HG03442 (cell line): Measurements from ENCODE around the gene NRGN.
"Not testable (repeated sequence)": the region's sequence is repeated elsewhere in the genome, so short reads cannot be mapped to it uniquely, and the experiment has no call there.

ENCODE experiments used
- ATAC-seq: cut with Tn5 transposase; IDR thresholded peaks from one replicate; pipeline ENCODE4 v1.9.1; 2021; ENCODE audit warnings: mild to moderate bottlenecking, moderate library complexity; ENCODE audit not compliant: unreplicated experiment

NRGN gene

DNA sequence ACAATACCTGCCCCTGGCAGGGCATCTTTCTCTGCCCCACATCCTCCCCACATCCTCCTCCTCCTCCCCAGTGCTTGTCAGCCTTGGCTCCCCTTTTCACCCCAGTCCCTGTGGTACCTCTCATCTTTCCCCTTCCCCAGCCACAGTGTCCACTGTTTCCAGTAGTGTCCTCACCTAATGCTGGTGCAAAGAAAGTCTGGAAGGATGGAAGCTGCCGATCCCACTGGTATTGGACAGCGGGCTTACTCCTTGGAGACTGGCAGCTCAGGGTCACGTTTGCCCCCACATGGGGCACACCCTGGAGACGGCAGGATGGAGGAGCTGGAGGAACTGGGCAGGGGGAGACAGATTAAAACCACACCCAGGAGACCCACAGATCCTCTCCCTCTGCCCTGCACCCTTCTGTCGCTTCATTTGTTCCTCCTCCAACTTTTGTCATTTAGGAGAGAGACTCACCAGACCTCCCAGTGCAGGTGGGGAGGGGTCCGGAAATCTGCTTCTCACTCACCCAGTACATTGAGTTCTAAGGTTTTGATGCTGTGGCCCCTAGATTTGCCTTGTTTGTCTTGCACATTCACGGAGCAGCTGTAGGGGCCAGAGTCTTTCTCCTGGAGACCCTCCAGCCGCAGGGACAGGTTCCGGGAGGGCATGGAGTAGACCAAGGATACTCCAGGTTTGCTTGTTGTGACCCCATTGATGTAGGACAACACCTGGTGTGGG, 16.5 kb downstream of the NRGN start:
- no peak for ATAC-seq

DNA sequence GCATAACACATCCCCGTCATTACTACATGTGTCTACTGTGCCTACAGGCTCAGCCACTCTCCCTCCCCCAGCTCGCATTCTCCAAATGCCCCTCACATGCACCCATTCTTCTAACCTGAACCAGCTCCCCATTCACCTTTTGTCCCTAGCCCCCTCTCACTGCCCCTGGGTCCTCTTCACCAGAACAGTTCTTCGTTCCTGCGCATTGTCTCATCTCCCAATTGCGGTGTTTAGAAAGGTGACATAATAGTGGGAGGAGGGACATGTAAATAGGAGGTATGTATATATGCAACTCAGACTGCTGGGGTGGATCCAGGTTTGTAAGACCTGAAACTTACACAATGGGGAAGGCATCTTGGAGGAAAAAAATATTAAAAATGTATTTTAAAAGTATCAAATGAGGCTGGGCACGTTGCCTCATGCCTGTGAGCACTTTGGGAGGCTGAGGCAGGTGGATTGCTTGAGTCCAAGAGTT, 17.0 kb downstream of the NRGN start:
- ATAC-seq, result no peak

- no peak for ATAC-seq
These were observed 17.6 kb downstream of the NRGN start for GRCh38 chr11:124757320-124757719.

- ATAC-seq, result peak; percentile 56
These were observed 18.9 kb downstream of the NRGN start for GRCh38 chr11:124758355-124759265.

DNA sequence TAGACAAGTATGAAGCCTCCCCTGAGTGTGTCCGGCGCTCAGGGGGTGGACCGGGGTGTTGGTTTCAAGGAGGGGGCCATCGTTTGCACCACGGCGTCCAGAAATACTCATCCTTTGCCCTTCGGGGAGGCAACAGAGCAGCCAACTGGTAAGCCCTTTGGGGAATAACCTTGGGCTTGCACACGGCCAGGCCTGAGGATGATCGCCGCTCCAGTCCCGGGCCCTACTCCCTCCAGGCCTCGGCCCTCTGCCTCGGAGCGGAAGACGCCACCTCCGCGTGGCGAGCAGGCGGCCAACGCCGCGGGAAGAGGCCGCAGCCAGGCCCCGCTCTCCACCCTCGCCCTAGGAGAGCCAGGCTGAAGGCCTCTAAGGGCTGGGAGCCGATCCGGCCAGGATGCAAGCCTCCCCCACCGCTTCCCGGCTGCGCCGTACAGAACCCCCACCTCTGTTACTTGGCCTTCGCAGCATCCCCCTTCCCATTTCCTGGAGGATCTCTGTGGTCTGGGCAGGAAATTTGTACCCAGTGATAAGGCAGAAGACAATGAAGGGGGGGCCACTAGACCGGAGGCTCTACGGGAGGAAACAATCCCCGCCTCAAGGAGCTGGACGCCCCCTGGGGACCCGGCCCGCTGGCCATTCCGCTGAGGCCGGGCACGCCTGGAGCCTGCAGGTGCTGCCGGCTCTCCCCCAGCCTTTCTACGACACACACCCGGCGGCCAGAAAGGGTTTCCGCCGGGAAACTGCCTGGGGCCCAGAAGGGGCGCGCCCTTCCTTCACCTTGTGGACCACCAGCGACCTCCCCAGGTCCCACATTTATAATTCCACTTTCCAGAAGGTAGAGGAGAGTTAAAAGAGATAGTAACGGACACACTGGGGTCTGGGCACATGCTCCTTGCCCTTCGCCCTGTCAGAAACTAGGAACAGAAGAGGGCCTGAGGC, 19.8 kb downstream of the NRGN start:
- no peak for ATAC-seq

DNA sequence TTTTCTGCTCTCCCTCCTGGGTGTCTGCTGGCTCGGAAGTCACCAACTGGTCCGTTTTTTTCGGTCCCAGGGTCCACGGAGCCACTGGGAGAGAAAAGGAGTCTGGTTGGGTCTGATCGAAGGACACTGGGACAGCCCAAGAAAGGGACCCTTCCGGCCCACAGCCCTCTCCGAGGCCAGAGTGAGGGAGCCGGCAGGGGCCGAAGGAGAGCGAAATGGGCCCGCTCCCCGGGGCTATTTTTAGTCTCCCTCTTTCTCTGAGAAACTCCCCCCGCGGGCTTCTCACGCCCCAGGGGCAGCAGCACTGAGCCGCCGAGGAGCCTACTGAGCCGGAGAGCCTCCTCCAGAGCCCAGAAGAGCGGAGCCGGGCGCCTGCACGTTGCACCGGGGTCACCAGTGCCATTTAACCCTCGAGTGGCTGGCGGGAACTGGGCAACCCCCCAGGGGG, 20.5 kb downstream of the NRGN start:
- no peak for ATAC-seq

- no peak for ATAC-seq
These were observed 21.1 kb downstream of the NRGN start for GRCh38 chr11:124760806-124761205.

GRCh38 chr11:124761301-124762104, 21.8 kb downstream of the NRGN start:
- no peak for ATAC-seq

DNA sequence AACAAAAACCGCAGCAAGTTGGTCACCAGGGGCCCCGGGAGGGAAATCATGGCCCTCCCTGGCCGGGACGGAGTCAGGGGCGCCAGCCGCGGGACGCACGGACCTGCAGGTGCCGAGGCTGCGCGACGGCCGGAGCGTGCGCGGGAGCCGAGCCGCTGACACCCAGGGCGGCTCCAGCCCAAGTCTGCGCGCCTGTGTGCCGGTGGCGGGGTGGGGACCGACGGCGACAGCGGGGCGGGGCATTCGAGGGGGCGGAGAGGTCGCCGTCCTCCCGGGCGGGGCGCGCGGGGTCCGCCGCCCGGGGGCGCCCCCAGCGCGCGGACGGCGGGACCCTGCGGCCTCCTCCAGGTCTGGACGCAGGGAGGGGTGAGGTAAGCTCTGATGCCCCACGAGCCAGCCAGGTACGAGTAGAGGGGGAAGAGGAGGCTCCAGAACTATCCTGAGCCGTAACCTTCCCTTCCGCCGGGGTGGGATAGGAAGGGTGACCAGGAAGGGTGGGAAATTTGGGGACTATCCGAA, 22.4 kb downstream of the NRGN start, which contains the start of gene ESAM:
TSS of gene ESAM (minus strand) at position 186 of the 519 bp plus-strand sequence. CDS start at position 50, 136 bp downstream.
- ATAC-seq, result peak; percentile 56

DNA sequence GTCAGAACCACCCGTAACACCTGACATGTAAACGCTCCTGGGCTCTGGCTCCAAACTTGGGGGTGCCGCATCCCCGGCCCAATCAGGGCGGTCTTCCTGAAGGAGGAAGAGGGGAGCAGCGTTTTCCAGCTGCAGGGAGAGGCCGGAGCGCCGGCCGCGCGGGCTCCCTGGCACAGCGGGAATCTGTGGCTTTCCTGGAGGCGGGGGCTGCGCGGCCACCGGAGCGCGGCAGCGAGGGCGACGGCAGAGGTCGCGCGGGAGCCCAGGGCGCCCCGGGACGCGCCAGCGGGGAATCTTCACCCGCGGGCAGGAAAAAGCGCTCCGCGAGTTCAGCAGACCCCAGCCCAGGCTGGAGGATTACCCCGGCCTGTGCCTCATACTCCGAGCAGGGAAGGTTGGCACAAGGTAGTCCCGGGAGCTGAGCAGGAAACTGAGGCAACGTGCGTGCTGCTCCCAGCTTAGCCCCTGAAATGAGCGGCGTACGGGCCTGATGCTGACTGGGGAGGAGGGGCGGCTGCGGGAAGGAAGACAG, 22.9 kb downstream of the NRGN start:
- no peak for ATAC-seq

DNA sequence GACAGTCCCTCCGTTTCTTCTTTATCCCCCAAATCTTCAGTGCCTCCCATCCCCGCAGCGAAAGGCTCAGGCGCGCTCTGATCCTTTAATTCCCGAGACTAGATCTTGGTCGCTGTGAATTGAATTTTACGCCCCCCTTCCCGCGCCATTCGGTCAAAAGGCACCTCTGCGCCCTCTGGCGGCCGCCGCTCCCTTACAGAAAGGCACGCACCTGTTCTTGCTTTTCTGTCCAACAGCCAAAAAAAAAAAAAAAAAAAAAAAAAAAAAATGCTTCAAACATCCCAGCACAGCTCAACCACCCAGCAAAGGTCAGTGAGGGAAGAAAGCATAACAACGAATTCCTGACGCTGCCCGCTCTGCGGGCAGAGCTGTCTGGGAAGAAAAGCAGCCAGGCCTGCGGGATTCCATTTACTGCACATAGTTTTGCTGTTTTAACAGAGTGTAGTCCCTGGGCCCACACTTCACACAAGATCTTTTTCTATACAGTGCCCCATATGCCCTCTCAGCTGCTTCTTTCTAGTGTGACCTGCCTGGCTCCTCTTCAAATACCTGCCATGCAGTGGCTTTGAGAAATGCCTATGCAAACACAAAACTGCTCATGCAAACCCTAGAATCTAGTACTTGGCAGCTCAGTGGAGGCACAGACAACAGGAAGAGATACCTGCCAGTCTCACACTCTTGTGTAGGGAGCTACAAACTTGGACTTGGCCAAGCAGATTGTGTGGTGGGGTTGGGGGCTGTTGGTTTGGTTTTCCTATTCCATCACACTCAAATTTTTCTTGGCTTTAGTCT, 23.6 kb downstream of the NRGN start:
- no peak for ATAC-seq

DNA sequence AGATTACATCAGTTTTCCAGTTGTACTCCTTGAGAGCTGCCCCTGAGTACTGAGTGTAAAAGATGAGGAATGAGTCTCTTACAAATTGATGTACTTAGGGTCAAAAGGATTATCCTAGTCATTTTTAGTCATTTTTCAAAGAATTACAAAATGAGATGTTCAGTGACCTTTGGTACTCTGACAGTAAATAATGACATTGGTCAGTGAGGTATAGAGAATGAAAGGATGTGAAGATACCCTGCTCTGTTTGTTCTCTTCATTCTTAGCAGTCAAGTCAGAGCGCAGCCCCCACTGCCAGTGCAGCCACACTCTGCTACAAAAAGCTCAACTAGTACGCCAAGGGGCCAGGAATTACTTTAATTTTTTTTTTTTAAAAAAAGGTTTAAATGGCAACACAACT, 26.4 kb downstream of the NRGN start:
- no peak for ATAC-seq

GRCh38 chr11:124768914-124769313, 29.2 kb downstream of the NRGN start:
- no peak for ATAC-seq

GRCh38 chr11:124769806-124770774, 30.3 kb downstream of the NRGN start:
- no peak for ATAC-seq

- ATAC-seq, result not testable (repeated sequence)
These were observed 31.2 kb downstream of the NRGN start for GRCh38 chr11:124770959-124771358.

DNA sequence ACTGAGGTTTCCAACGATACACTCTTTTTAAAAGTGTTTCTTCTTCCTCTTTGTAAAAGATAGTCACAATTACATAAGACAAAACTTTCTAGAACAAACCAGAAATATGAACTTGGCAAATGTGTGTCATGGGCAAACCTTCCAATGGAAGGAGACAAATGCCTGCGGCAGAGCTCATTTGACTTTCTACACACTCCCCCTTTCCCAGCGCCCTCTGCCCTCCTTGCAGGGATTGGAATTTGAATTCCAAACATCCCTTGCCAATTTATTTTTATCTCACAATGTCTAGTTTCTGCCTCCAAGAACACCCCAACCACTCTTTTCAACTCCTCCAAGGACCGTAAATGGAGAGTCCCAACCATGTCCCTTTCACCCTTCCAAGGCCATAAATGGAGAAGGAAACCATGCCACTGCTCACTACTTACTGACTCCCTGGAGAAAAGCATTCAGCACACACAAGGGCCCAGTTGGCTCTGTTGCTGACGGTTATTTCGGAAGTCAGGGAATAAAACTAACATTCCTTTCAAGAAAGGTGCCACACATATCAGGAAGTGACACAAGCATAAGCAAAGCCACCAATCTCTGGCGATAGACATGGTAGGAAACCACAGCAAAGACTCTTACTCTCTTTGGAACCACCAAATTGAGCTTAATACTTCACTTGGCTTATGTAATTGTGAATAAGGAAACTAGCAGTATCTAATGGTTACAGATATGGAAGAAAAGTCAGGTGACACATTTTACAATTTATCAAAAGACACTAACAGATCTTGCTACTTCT, 37.3 kb downstream of the NRGN start:
- ATAC-seq, result no peak

GRCh38 chr11:124778281-124778680, 38.5 kb downstream of the NRGN start:
- no peak for ATAC-seq
